ENCODE data around the gene NOX4. TPM values are rescaled to one million over a fixed set of nuclear protein-coding genes. Genes with fewer than 3 reads are reported as not detected.

Gene NOX4
- 1.1 and 1.6 TPM in 2 replicates for total RNA-seq

DNA sequence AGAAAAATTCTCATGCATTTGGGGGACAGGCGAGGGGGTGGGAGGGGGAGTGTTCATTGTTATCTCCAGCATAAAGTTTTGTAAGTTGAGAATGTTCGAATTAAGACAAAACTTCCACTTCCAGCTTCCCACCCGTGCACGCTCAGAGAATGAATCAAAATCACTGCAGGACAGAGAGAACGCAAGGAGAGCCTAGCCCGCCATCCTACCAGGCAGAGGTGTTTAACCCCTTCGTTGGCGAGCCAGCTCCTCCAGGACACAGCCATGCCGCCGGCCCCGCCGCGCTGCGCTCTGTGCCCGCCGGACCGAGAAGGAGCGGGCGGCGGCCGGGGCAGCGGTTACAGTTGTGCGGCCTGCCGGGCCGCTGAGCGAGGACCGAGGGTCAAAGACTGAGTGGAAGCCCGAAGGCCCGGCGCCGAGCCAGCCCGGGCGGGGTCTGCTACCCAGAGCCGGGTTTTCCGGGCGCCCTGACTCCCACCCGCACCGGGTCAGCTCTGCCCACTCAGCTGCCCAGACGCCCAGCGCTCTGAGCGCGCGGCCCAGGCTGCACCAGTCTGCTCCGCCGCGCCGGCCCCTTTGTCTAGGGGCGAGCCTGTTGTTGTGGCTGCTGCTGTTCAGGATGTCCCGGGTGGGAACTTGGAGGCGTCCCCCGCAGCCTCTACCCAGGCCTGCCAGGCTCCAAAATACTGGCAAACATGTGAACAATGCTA, at the start of gene NOX4:
NOX4 (minus strand) TSS at position 395 of the 710 bp plus-strand sequence; CDS start at position 266, 129 bp downstream.

Other genes starting within 250 kb of the NOX4 start
- not detected in 2 replicates for gene TRIM77, start 218.9 kb upstream of the NOX4 start, total RNA-seq